GM12874 (cell line): ENCODE measurements around the gene RNU6-8.

Source experiments
- CTCF ChIP-seq: IDR thresholded peaks from 2 replicates; pipeline ENCODE4 v1.5.1; 2011; ENCODE audit warnings: low read depth, mild to moderate bottlenecking, control low read depth, low read length, moderate library complexity; ENCODE audit not compliant: insufficient read depth

Gene RNU6-8

GRCh38 chr14:32224737-32225377 lies 21.8 kb upstream of the RNU6-8 start:
- peak; percentile 24; the same call in 1 of the 2 replicates for TF ChIP-seq CTCF

GRCh38 chr14:32217301-32217700 lies 14.2 kb upstream of the RNU6-8 start:
- TF ChIP-seq CTCF, result no peak

- no peak for TF ChIP-seq CTCF
Measured at GRCh38 chr14:32212833-32213232, 9.8 kb upstream of the RNU6-8 start.

- no peak for TF ChIP-seq CTCF
Measured at GRCh38 chr14:32211068-32211404, 8.0 kb upstream of the RNU6-8 start.

GRCh38 chr14:32209471-32209870 lies 6.4 kb upstream of the RNU6-8 start:
- TF ChIP-seq CTCF, result no peak

GRCh38 chr14:32208490-32208889 lies 5.4 kb upstream of the RNU6-8 start:
- TF ChIP-seq CTCF, result no peak

GRCh38 chr14:32206552-32206951 lies 3.5 kb upstream of the RNU6-8 start:
- TF ChIP-seq CTCF, result no peak
